Measurements from ENCODE around the gene SAMD3.
"Not testable (repeated sequence)": the region's sequence is repeated elsewhere in the genome, so short reads cannot be mapped to it uniquely, and the experiment has no call there.

- not testable (repeated sequence) for TF ChIP-seq CTCF (IDR thresholded peaks at IDR 0.05); POLR2AphosphoS5 (IDR thresholded peaks at IDR 0.05); EP300 (IDR thresholded peaks at IDR 0.05; ENCODE audit: low read depth); POLR2A (IDR thresholded peaks at IDR 0.05)
Observed at GRCh38 chr6:130265553-130265952, 42.8 kb upstream of the SAMD3 start.

All from transverse colon (tissue), 4 donors.